ENCODE results near the gene PRDM11.

Gene PRDM11

GRCh38 chr11:45250035-45250718, 103.7 kb downstream of the PRDM11 start:
- TF ChIP-seq ZFX (IDR thresholded peaks at IDR 0.05), result no peak
- TF ChIP-seq CTCF (conservative IDR thresholded peaks at IDR 0.05), result no peak
- no peak overlapping the region for H3K27ac ChIP-seq

GRCh38 chr11:45252134-45252856, 105.9 kb downstream of the PRDM11 start:
- peak; percentile 92 for TF ChIP-seq CTCF (conservative IDR thresholded peaks at IDR 0.05)
- no peak for TF ChIP-seq ZFX (IDR thresholded peaks at IDR 0.05)
- no peak overlapping the region for H3K27ac ChIP-seq

- TF ChIP-seq ZFX (IDR thresholded peaks at IDR 0.05) (no peak), CTCF (conservative IDR thresholded peaks at IDR 0.05) (no peak)
- no peak overlapping the region for H3K27ac ChIP-seq
These were observed 106.4 kb downstream of the PRDM11 start for GRCh38 chr11:45252877-45253276.

- H3K27ac ChIP-seq, result no peak overlapping the region
- TF ChIP-seq CTCF (conservative IDR thresholded peaks at IDR 0.05) (no peak), ZFX (IDR thresholded peaks at IDR 0.05) (no peak)
These were observed 107.2 kb downstream of the PRDM11 start for GRCh38 chr11:45253640-45254039.

- H3K27ac ChIP-seq, result no peak overlapping the region
- TF ChIP-seq ZFX (IDR thresholded peaks at IDR 0.05) (no peak), CTCF (conservative IDR thresholded peaks at IDR 0.05) (no peak)
These were observed 107.6 kb downstream of the PRDM11 start for GRCh38 chr11:45254070-45254469.

- H3K27ac ChIP-seq, result no peak overlapping the region
- TF ChIP-seq CTCF (conservative IDR thresholded peaks at IDR 0.05), result no peak
- no peak for TF ChIP-seq ZFX (IDR thresholded peaks at IDR 0.05)
These were observed 112.6 kb downstream of the PRDM11 start for GRCh38 chr11:45258982-45259530.

- H3K27ac ChIP-seq, result no peak overlapping the region
- no peak for TF ChIP-seq CTCF (conservative IDR thresholded peaks at IDR 0.05)
- 0 out of 2 replicates have a peak, but pooled peaks have one; percentile 10 for TF ChIP-seq ZFX (IDR thresholded peaks at IDR 0.05)
These were observed 113.2 kb downstream of the PRDM11 start for GRCh38 chr11:45259592-45259991.

Data from C4-2B (cell line).